Endothelial cell of umbilical vein (primary cell): ENCODE measurements around the gene DEPDC1. TPM values are rescaled to one million over a fixed set of nuclear protein-coding genes. Genes with fewer than 3 reads are reported as not detected.

ENCODE experiments used
- BruUV-seq: library from RNA; stranded (reverse); fragments of 400-500 nt; replicated peaks from 2 replicates; lab custom pipeline; 2021; lab: Mats Ljungman, UMichigan
- CTCF ChIA-PET: fragments of 300-600, 350-600 bp; sonication (Branson Sonifier 250); formaldehyde crosslinking; loops from one replicate; lab custom pipeline; 2021; ENCODE audit warnings: antibody characterized with exemption, inconsistent platforms; lab: Charles Lee
- POLR2A ChIA-PET: fragments of 300-600, 350-600 bp; sonication (Branson Sonifier 250); formaldehyde crosslinking; loops from one replicate; lab custom pipeline; 2021; ENCODE audit warnings: antibody characterized with exemption, inconsistent platforms; lab: Charles Lee
- DNase-seq: peaks from one replicate; pipeline ENCODE4 v3.0.0-alpha.2; 2011; ENCODE audit warnings: low read depth, low spot score
- FAIRE-seq: peaks from 2 replicates; lab custom pipeline; 2011; peaks lifted over from hg19 to GRCh38; lab: Jason Lieb, UNC
- H2AFZ ChIP-seq: 2 replicates; pipeline ENCODE4 v1.6.0; 2012; ENCODE audit warnings: low read depth, low read length, control low read depth, inconsistent platforms
- H3K27ac ChIP-seq: 2 replicates; pipeline ENCODE4 v1.5.1; 2011; ENCODE audit warnings: low read depth, mild to moderate bottlenecking, control low read depth, low read length, moderate library complexity; ENCODE audit not compliant: insufficient read depth
- H3K27me3 ChIP-seq, 2 experiments: 2 replicates each; pipeline versions ENCODE4 v1.6.0 to v1.6.1; 2011; ENCODE audit warnings: low read length in 2 of 2, mixed read lengths in 1 of 2; ENCODE audit not compliant: control insufficient read depth in 2 of 2, insufficient read depth in 2 of 2
- H3K36me3 ChIP-seq, 2 experiments: 2 replicates in 1 of 2; 3 replicates in 1 of 2; pipeline ENCODE4 v1.5.1; 2011; ENCODE audit warnings: low read length in 2 of 2, mild to moderate bottlenecking in 1 of 2, moderate library complexity in 1 of 2; ENCODE audit not compliant: control insufficient read depth in 2 of 2, insufficient read depth in 2 of 2; ENCODE audit errors: extremely low read depth in 1 of 2
- H3K4me1 ChIP-seq: 3 replicates; pipeline ENCODE4 v1.5.1; 2011; ENCODE audit warnings: mild to moderate bottlenecking, low read length; ENCODE audit not compliant: control insufficient read depth, insufficient read depth; ENCODE audit errors: extremely low read depth
- H3K4me2 ChIP-seq: 2 replicates; pipeline ENCODE4 v1.6.1; 2011; ENCODE audit warnings: low read length, control low read depth, mixed read lengths; ENCODE audit not compliant: insufficient read depth
- H3K4me3 ChIP-seq, 3 experiments: fragments of 200-600 bp in 1 of 3; sonication (generic), shearing (Covaris generic) in 1 of 3; replicated peaks in 1 of 3; 2 replicates each; pipeline ENCODE4 v1.5.1; 2011 to 2016; ENCODE audit warnings: control low read depth in 3 of 3, low read length in 3 of 3, mild to moderate bottlenecking in 2 of 3, inconsistent platforms in 1 of 3, low read depth in 1 of 3, moderate library complexity in 1 of 3; ENCODE audit not compliant: insufficient read depth in 1 of 3
- H3K79me2 ChIP-seq: 2 replicates; pipeline ENCODE4 v1.6.0; 2012; ENCODE audit warnings: low read length, inconsistent platforms; ENCODE audit not compliant: control insufficient read depth, insufficient read depth
- H3K9ac ChIP-seq: replicated peaks from 2 replicates; pipeline ENCODE3; 2011; ENCODE audit warnings: low read length, control low read depth; ENCODE audit not compliant: insufficient read depth; ENCODE audit errors: extremely low read depth
- H3K9me1 ChIP-seq: replicated peaks from 3 replicates; pipeline ENCODE4 v1.6.0; 2011; ENCODE audit warnings: mild to moderate bottlenecking, low read length; ENCODE audit not compliant: control insufficient read depth, insufficient read depth; ENCODE audit errors: extremely low read depth
- H3K9me3 ChIP-seq: replicated peaks from 2 replicates; pipeline ENCODE4 v1.5.1; 2012; ENCODE audit warnings: low read length, inconsistent platforms; ENCODE audit not compliant: control insufficient read depth, insufficient read depth
- H4K20me1 ChIP-seq: replicated peaks from 2 replicates; pipeline ENCODE3; 2011; ENCODE audit warnings: mild to moderate bottlenecking, low read length; ENCODE audit not compliant: control insufficient read depth, insufficient read depth; ENCODE audit errors: extremely low read depth
- CTCF ChIP-seq, 2 donors: IDR thresholded peaks; 1 replicate in 1 of 2; 2 replicates in 1 of 2; pipeline ENCODE4 v1.5.1; 2011; ENCODE audit warnings: low read length in 2 of 2, mild to moderate bottlenecking in 2 of 2, moderate library complexity in 2 of 2, control low read depth in 1 of 2, inconsistent platforms in 1 of 2, low read depth in 1 of 2; ENCODE audit not compliant: insufficient read depth in 1 of 2; ENCODE audit errors: extremely low read depth in 1 of 2
- EZH2 ChIP-seq: IDR thresholded peaks from 2 replicates; pipeline ENCODE4 v1.6.1; 2012; ENCODE audit warnings: borderline replicate concordance, low read depth, mild to moderate bottlenecking, moderate library complexity, low read length, inconsistent platforms; ENCODE audit not compliant: severe bottlenecking
- FOS ChIP-seq: IDR thresholded peaks from 2 replicates; pipeline ENCODE4 v1.6.1; 2011; ENCODE audit warnings: mild to moderate bottlenecking, low read length, moderate library complexity, borderline replicate concordance; ENCODE audit not compliant: insufficient read depth
- GATA2 ChIP-seq: IDR thresholded peaks from 2 replicates; pipeline ENCODE4 v1.7.0; 2011; ENCODE audit warnings: low read depth, mild to moderate bottlenecking, moderate library complexity, mixed read lengths, low read length; ENCODE audit not compliant: insufficient read length, insufficient read depth
- JUN ChIP-seq: IDR thresholded peaks from 2 replicates; pipeline ENCODE4 v1.6.1; 2011; ENCODE audit warnings: borderline replicate concordance, low read depth; ENCODE audit not compliant: insufficient read length, insufficient read depth
- MAX ChIP-seq: IDR thresholded peaks from 2 replicates; pipeline ENCODE4 v1.6.1; 2011; ENCODE audit not compliant: insufficient read depth, insufficient read length
- MYC ChIP-seq: IDR thresholded peaks from one replicate; pipeline ENCODE4 v1.6.1; 2011; ENCODE audit warnings: mild to moderate bottlenecking, low read depth, low read length
- POLR2A ChIP-seq: IDR thresholded peaks from 2 replicates; pipeline ENCODE4 v1.6.1; 2012; ENCODE audit warnings: low read depth, mild to moderate bottlenecking, control low read depth, low read length
- POLR2AphosphoS5 ChIP-seq: IDR thresholded peaks from 2 replicates; pipeline ENCODE4 v1.6.1; 2012; ENCODE audit warnings: low read depth, mild to moderate bottlenecking, control low read depth, low read length, moderate library complexity; ENCODE audit not compliant: insufficient read depth
- dilution Hi-C: fragments of 300-500 bp; cut with MboI; formaldehyde crosslinking; loops from one replicate; pipeline ENCODE4 v1.15.0; 2019; ENCODE audit warnings: low sequenced_read_pairs; ENCODE audit not compliant: extremely low pct_ligation_motif_present
- intact Hi-C: fragments of 100-400 bp; cut with micrococcal nuclease; formaldehyde crosslinking; loops from one replicate; pipeline ENCODE4 v1.10.0; 2022
- polyA plus RNA-seq, 4 experiments: library from polyadenylated mRNA; depleted of rRNA in 3 of 4; stranded (reverse) in 3 of 4; unstranded in 1 of 4; fragments of >200 nt; gene quantifications; 2 replicates each; pipeline versions ENCODE4 v1.2.1 to v1.2.3, GENCODE V29; 2011 to 2012; ENCODE audit warnings: missing spikeins in 1 of 4
- total RNA-seq: library from RNA; stranded (reverse); gene quantifications from 2 replicates; pipeline ENCODE4 v1.2.3, GENCODE V29; 2021

The DEPDC1 gene
- total and polyA plus RNA-seq, 2 donors (not counting 3 experiments of a cell fraction or from before 2014, with no cell fraction given), result 5.5 to 30.4 TPM

DNA sequence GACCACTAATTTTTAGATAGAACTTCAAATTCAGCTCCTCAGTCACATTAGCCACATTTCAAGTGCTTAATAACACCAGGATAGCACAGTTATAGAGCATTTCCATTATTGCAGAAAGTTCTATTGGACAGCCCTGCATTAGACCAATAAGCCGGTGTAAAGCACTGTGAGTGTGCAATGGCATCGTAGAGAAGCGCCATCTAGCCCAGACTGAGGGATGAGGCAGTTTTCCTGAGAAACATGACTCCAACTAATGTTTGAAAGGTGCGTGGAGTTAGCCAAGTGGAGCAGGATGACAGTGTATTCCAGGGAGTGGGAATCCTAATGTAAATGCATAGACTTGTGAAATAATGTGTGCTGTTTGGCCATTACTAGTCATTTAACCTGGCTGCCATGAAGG, 54.9 kb downstream of the DEPDC1 start:
- Histone ChIP-seq H3K36me3 (no peaks in the 10 kb centered on the region), H3K27me3 (peaks cover 6 to 15% of the 10 kb centered on the region in 2 experiments), H2AFZ (no peak overlapping the region), H3K9me3 (no peaks in the 10 kb centered on the region), H3K27ac (no peak overlapping the region), H3K9ac (no peak overlapping the region), H3K79me2 (no peaks in the 10 kb centered on the region), H3K4me2 (no peak overlapping the region), H3K4me1 (no peaks in the 10 kb centered on the region), H3K9me1 (no peaks in the 10 kb centered on the region), H4K20me1 (no peaks in the 10 kb centered on the region), H3K4me3 (no peak overlapping the region)
- POLR2A ChIA-PET, result no interaction called here
- no peak for DNase-seq
- FAIRE-seq, result no peak
- dilution Hi-C loops (no loop called here), intact Hi-C loops (loop anchor here (2.0 kb wide), 1 partner anchor 589 kb away; no protein-coding TSS in a partner anchor)
- no TSS peak for BruUV-seq
- TF ChIP-seq EZH2 (no peak), FOS (no peak), POLR2AphosphoS5 (no peak), MYC (no peak), CTCF (IDR thresholded peaks at IDR 0.05; ENCODE audit: extremely low read depth in 1 of 2, insufficient read depth in 1 of 2, low read depth in 1 of 2, low read length in 2 of 2) (no peak), MAX (no peak), GATA2 (no peak), JUN (no peak), POLR2A (no peak)
- CTCF ChIA-PET, result interaction anchor here (0.9 to 4.3 kb wide), 26 partner anchors 9 to 1297 kb away, joined by 3 to 128 read pairs (median 6); no protein-coding TSS in a partner anchor
